BLaER1 treated with 17β-estradiol and CSF1 and Interleukin-3, amounts not matched to agents 10 nM and 100 nM (cell line): Measurements from ENCODE around the gene PLXDC2.

ENCODE experiments used
- H3K27ac ChIP-seq, 11 experiments: shearing (Covaris generic); formaldehyde crosslinking; 2 replicates each; pipeline ENCODE4 v1.8.1; 2022
- H3K27me3 ChIP-seq, 11 experiments: shearing (Covaris generic); formaldehyde crosslinking; 2 replicates each; pipeline ENCODE4 v1.8.1; 2022
- H3K36me3 ChIP-seq, 11 experiments: shearing (Covaris generic); formaldehyde crosslinking; 2 replicates each; pipeline ENCODE4 v1.8.1; 2022
- H3K4me1 ChIP-seq, 10 experiments: shearing (Covaris generic); formaldehyde crosslinking; 2 replicates each; pipeline ENCODE4 v1.8.1; 2022
- H3K4me2 ChIP-seq, 11 experiments: shearing (Covaris generic); formaldehyde crosslinking; 2 replicates each; pipeline ENCODE4 v1.8.1; 2022
- H3K4me3 ChIP-seq, 10 experiments: shearing (Covaris generic); formaldehyde crosslinking; 2 replicates each; pipeline ENCODE4 v1.8.1; 2022
- H3K9ac ChIP-seq, 11 experiments: shearing (Covaris generic); formaldehyde crosslinking; 2 replicates each; pipeline ENCODE4 v1.8.1; 2022
- H3K9me3 ChIP-seq, 11 experiments: shearing (Covaris generic); formaldehyde crosslinking; replicated peaks in 1 of 11; 2 replicates each; pipeline ENCODE4 v1.8.1; 2022
- H4K20me1 ChIP-seq, 11 experiments: shearing (Covaris generic); formaldehyde crosslinking; 2 replicates each; pipeline ENCODE4 v1.8.1; 2022
- Cebpa-rat ChIP-seq, 11 experiments: shearing (Covaris generic); IDR thresholded peaks; 2 replicates each; pipeline ENCODE4 v1.8.1; 2022

Gene PLXDC2

GRCh38 chr10:19824381-19825342 lies 8.4 kb downstream of the PLXDC2 start:
- H3K9ac ChIP-seq, result peak overlapping the region in 5 of 11 experiments; percentile 14 to 60 (median 37); a peak in 7 of 22 replicates
- peak overlapping the region; percentile 4 to 81 (median 68); a peak in 17 of 22 replicates for H3K27ac ChIP-seq
- H3K4me1 ChIP-seq, result peaks cover 5 to 82% (median 67%) of the 10 kb centered on the region in 10 experiments; a peak in 18 of 20 replicates
- H3K36me3 ChIP-seq, result peaks cover 0 to 33% (median 6%) of the 10 kb centered on the region in 11 experiments; a peak in 11 of 22 replicates
- H3K4me2 ChIP-seq, result peak overlapping the region in 8 of 11 experiments; percentile 43 to 86 (median 78); a peak in 17 of 22 replicates
- H3K4me3 ChIP-seq, result no peak overlapping the region
- no peaks in the 10 kb centered on the region for H3K27me3 ChIP-seq
- peaks cover 0 to 28% (median 0%) of the 10 kb centered on the region in 11 experiments; a peak in 5 of 22 replicates for H3K9me3 ChIP-seq
- H4K20me1 ChIP-seq, result peaks cover 0 to 48% (median 0%) of the 10 kb centered on the region in 11 experiments; a peak in 3 of 22 replicates
- no peak for TF ChIP-seq Cebpa-rat (IDR thresholded peaks at IDR 0.05)

- peaks cover 5 to 79% (median 67%) of the 10 kb centered on the region in 10 experiments; a peak in 18 of 20 replicates for H3K4me1 ChIP-seq
- H3K36me3 ChIP-seq, result peaks cover 0 to 38% (median 5%) of the 10 kb centered on the region in 11 experiments; a peak in 12 of 22 replicates
- no peak for TF ChIP-seq Cebpa-rat (IDR thresholded peaks at IDR 0.05)
- H3K9me3 ChIP-seq, result peaks cover 0 to 39% (median 5%) of the 10 kb centered on the region in 11 experiments; a peak in 10 of 22 replicates
- no peaks in the 10 kb centered on the region for H3K27me3 ChIP-seq
- H3K27ac ChIP-seq, result peak overlapping the region in 10 of 11 experiments; percentile 27 to 81 (median 69); a peak in 18 of 22 replicates
- H4K20me1 ChIP-seq, result peaks cover 0 to 48% (median 0%) of the 10 kb centered on the region in 11 experiments; a peak in 3 of 22 replicates
- H3K4me2 ChIP-seq, result peak overlapping the region in 8 of 11 experiments; percentile 43 to 86 (median 78); a peak in 17 of 22 replicates
- peak overlapping the region in 4 of 11 experiments; percentile 14 to 60 (median 46); a peak in 6 of 22 replicates for H3K9ac ChIP-seq
- H3K4me3 ChIP-seq, result no peak overlapping the region; a peak in 1 of 20 replicates
These were observed 9.5 kb downstream of the PLXDC2 start for GRCh38 chr10:19825700-19826099.

GRCh38 chr10:19826712-19827111 lies 10.5 kb downstream of the PLXDC2 start:
- Histone ChIP-seq H4K20me1 (peaks cover 0 to 40% (median 0%) of the 10 kb centered on the region in 11 experiments; a peak in 2 of 22 replicates), H3K36me3 (peaks cover 0 to 42% (median 13%) of the 10 kb centered on the region in 11 experiments; a peak in 9 of 22 replicates), H3K9ac (peak overlapping the region in 3 of 11 experiments; percentile 24 to 31 (median 30); a peak in 4 of 22 replicates), H3K27ac (peak overlapping the region in 10 of 11 experiments; percentile 51 to 81 (median 69); a peak in 19 of 22 replicates), H3K4me1 (peaks cover 5 to 70% (median 64%) of the 10 kb centered on the region in 10 experiments; a peak in 18 of 20 replicates), H3K27me3 (no peaks in the 10 kb centered on the region), H3K9me3 (peaks cover 0 to 49% (median 15%) of the 10 kb centered on the region in 11 experiments; a peak in 17 of 22 replicates), H3K4me2 (peak overlapping the region in 9 of 11 experiments; percentile 12 to 86 (median 79); a peak in 17 of 22 replicates), H3K4me3 (no peak overlapping the region)
- TF ChIP-seq Cebpa-rat (IDR thresholded peaks at IDR 0.05), result peak in 4 of 11 experiments; percentile 20 to 80 (median 61); a peak in 6 of 22 replicates

- peak in 4 of 11 experiments; percentile 18 to 47 (median 28); a peak in 2 of 22 replicates for TF ChIP-seq Cebpa-rat (IDR thresholded peaks at IDR 0.05)
- H3K4me2 ChIP-seq, result peak overlapping the region in 9 of 11 experiments; percentile 21 to 86 (median 79); a peak in 17 of 22 replicates
- peaks cover 0 to 33% (median 0%) of the 10 kb centered on the region in 11 experiments; a peak in 4 of 22 replicates for H4K20me1 ChIP-seq
- peak overlapping the region in 10 of 11 experiments; percentile 33 to 81 (median 69); a peak in 18 of 22 replicates for H3K27ac ChIP-seq
- H3K4me1 ChIP-seq, result peaks cover 5 to 84% (median 71%) of the 10 kb centered on the region in 10 experiments; a peak in 18 of 20 replicates
- H3K27me3 ChIP-seq, result no peaks in the 10 kb centered on the region
- peaks cover 0 to 51% (median 15%) of the 10 kb centered on the region in 11 experiments; a peak in 17 of 22 replicates for H3K9me3 ChIP-seq
- peaks cover 0 to 38% (median 13%) of the 10 kb centered on the region in 11 experiments; a peak in 9 of 22 replicates for H3K36me3 ChIP-seq
- H3K4me3 ChIP-seq, result peak overlapping the region in 1 of 10 experiments; percentile 11; a peak in 1 of 20 replicates
- H3K9ac ChIP-seq, result peak overlapping the region in 4 of 11 experiments; percentile 7 to 44 (median 32); a peak in 5 of 22 replicates
These were observed 12.2 kb downstream of the PLXDC2 start for GRCh38 chr10:19828278-19829049.

- Histone ChIP-seq H3K9ac (no peak overlapping the region), H3K27ac (peak overlapping the region in 3 of 11 experiments; percentile 19 to 55 (median 23); a peak in 5 of 22 replicates), H4K20me1 (peaks cover 0 to 42% (median 16%) of the 10 kb centered on the region in 11 experiments; a peak in 10 of 22 replicates), H3K4me3 (no peak overlapping the region), H3K36me3 (peaks cover 0 to 42% (median 13%) of the 10 kb centered on the region in 11 experiments; a peak in 9 of 22 replicates), H3K9me3 (peaks cover 0 to 41% (median 15%) of the 10 kb centered on the region in 11 experiments; a peak in 17 of 22 replicates), H3K4me1 (peaks cover 0 to 50% (median 30%) of the 10 kb centered on the region in 10 experiments; a peak in 15 of 20 replicates), H3K4me2 (peak overlapping the region in 6 of 11 experiments; percentile 7 to 77 (median 53); a peak in 11 of 22 replicates), H3K27me3 (no peaks in the 10 kb centered on the region)
- TF ChIP-seq Cebpa-rat (IDR thresholded peaks at IDR 0.05), result no peak
These were observed 16.5 kb downstream of the PLXDC2 start for GRCh38 chr10:19832699-19833098.

- no peak overlapping the region for H3K9ac ChIP-seq
- peak overlapping the region in 6 of 11 experiments; percentile 7 to 77 (median 53); a peak in 10 of 22 replicates for H3K4me2 ChIP-seq
- peak overlapping the region in 3 of 11 experiments; percentile 19 to 55 (median 23); a peak in 4 of 22 replicates for H3K27ac ChIP-seq
- H3K36me3 ChIP-seq, result peaks cover 0 to 36% (median 13%) of the 10 kb centered on the region in 11 experiments; a peak in 9 of 22 replicates
- no peaks in the 10 kb centered on the region for H3K27me3 ChIP-seq
- peaks cover 0 to 48% (median 20%) of the 10 kb centered on the region in 11 experiments; a peak in 11 of 22 replicates for H4K20me1 ChIP-seq
- H3K9me3 ChIP-seq, result peaks cover 0 to 36% (median 15%) of the 10 kb centered on the region in 11 experiments; a peak in 17 of 22 replicates
- H3K4me1 ChIP-seq, result peaks cover 0 to 45% (median 24%) of the 10 kb centered on the region in 10 experiments; a peak in 15 of 20 replicates
- TF ChIP-seq Cebpa-rat (IDR thresholded peaks at IDR 0.05), result no peak
- H3K4me3 ChIP-seq, result no peak overlapping the region
These were observed 17.1 kb downstream of the PLXDC2 start for GRCh38 chr10:19833170-19833824.

GRCh38 chr10:19835952-19836351 lies 19.7 kb downstream of the PLXDC2 start:
- TF ChIP-seq Cebpa-rat (IDR thresholded peaks at IDR 0.05), result no peak
- H3K4me2 ChIP-seq, result no peak overlapping the region
- H3K9me3 ChIP-seq, result peaks cover 0 to 10% (median 7%) of the 10 kb centered on the region in 11 experiments; a peak in 17 of 22 replicates
- peaks cover 0 to 26% (median 11%) of the 10 kb centered on the region in 10 experiments; a peak in 12 of 20 replicates for H3K4me1 ChIP-seq
- no peak overlapping the region for H3K27ac ChIP-seq
- H3K27me3 ChIP-seq, result no peaks in the 10 kb centered on the region
- H3K4me3 ChIP-seq, result no peak overlapping the region
- peaks cover 0 to 14% (median 8%) of the 10 kb centered on the region in 11 experiments; a peak in 9 of 22 replicates for H3K36me3 ChIP-seq
- peaks cover 0 to 72% (median 29%) of the 10 kb centered on the region in 11 experiments; a peak in 13 of 22 replicates for H4K20me1 ChIP-seq
- H3K9ac ChIP-seq, result no peak overlapping the region
